Stimulated activated CD4-positive, alpha-beta T cell treated with anti-CD3 and anti-CD28 coated beads, Interleukin-15, amount 100 ng/mL, for 1 hour (primary cell): ENCODE results near the gene RGSL1.

Experiments used
- DNase-seq, 2 donors: peaks; one replicate each; pipeline ENCODE4 v3.0.0-alpha.2; 2020; ENCODE audit warnings: low read depth in 1 of 2, low spot score in 1 of 2

The RGSL1 gene

DNA sequence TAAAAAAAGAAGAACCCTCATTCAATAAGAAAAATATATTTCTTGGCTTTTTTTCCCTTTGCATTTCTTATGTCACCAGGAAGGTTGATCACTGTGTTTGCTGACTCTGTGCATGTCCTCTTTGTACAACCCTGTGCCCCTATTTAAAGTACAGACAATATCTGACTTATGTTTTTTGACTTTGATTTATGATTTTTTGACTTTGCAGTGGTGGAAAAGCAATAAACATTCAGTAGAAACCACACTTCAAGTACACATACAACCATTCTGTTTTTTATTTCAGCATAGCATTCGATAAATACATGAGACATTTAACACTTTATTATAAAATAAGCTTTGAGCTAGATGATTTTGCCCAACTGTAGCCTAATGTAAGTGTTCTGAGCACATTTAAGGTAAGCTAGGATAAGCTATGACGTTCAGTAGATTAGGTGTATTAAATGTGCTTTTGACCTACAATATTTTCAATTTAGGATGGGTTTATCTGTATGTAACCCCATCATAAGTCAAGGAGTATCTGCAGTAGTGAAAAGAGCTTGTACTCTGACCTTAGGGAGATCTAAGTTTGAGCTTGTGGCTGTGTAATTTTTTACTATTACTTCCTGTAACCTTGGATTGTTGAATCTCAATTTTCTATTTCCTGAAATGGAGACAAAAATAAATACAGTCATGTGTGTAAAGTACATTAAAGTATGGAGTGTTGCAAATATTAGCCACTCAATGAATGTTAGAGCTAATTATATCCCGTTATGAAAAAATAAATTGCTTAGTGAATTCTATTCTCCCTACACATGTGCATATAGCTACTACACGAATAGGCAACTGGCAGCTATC is 137.9 kb downstream of the RGSL1 start:
- DNase-seq, result no peak

DNA sequence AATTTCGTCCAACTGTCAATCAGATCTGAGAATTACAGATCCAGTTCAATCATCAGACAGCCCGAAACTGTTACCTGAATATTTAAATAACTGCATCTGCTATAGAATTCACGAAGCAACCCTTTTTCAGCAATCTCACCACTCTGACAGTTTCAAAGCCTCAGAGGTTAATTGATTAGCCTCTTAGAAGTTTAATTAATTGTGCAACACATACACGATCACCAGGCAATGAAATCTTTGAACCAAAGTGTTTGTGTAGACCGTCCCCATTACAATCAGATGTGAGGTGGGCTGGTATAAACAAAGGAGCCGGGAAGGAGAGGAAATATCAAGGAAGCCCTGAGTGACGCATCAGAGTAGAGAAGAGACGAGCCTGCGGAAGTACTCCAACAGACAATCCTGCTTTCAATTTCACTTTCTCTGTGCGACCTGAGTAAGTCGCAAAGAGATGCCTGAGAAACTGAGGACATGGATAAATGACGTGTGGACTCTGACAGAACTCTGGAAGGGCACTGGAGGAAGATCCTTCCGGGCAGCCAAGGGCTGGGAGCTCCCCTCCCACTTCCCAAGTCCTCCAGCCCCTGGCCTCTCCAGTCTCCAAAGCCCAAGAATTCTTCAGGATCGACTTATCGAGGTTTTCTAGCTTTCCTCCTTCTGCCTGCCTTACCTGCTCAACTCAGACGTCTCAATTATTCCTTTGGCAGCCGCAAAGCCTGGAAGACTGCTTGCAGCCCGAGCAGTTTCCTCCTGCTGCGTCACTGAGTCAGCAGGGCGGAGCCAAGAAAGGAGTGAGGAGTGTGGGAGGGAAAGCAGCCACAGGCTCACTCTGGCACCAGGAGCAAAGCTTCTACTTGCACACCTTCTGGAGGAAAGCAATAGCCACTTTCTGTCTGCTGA is 138.8 kb downstream of the RGSL1 start, which contains the start of gene RNASEL:
RNASEL (minus strand) TSS at position 757 of the 897 bp plus-strand sequence. CDS start 2,450 bp downstream, outside the sequence.
- peak in 1 of 2 donors; percentile 40 for DNase-seq

DNA sequence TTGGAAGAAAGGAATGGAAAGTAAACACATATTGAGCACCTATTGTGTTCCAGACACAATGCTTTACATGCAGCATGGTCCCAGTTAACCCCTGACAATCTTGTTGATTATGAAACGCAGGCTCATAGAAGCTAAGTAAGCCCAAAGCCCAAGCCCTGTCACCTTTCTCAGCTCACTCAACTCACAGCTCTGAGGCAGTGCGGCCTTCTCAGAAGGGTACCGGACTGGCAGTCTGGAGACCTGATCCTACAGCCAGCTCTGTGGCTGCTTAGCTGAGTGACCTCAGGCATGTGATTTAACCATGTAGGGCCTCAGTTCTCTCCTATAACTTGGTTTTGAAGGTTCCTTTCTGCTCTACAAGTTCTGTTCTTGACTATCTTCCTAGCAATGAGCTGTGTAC is 139.6 kb downstream of the RGSL1 start:
- DNase-seq, result no peak

DNA sequence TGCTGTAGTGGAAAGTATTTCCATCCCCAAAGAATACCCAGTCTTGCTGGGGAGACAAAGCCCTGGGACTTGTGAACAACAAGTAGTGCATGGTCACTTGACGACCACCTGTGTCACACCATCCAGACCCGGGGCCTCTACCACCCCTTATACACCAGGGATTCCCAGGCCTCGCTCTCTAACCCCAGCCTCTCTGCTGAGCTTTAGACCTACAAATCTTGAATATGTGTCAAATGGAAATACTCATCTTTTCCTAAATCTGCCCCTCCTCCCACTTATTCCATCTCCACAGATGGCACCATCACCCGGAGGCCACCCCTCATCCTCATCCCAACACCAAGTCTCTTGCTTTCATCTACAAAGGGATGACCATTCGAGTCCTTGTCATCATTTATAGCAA is 140.0 kb downstream of the RGSL1 start:
- no peak for DNase-seq

GRCh38 chr1:182595641-182596240 is 145.8 kb downstream of the RGSL1 start:
- DNase-seq, result peak; percentile 28 to 49

DNA sequence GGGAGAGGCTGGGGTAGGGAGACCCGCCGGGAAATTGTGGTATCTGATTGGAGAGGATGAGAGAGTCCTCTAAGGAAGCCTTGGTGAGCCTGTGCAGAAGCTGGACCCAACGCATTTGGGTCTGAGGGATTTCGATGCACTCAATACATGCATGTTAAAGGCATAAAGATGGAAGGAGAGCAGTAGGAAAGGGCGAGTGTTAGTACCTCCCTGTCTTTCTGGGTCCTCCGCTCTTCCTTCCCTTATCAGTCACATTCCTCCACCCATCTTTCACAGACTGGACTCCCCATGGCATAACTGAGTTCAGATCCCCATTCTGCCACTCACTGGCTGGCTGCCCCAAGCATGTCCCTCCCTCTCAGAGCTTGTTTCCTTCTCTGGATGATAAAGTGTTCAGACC is 147.0 kb downstream of the RGSL1 start:
- no peak for DNase-seq

- no peak for DNase-seq
Measured at GRCh38 chr1:182598296-182598695, 148.3 kb downstream of the RGSL1 start.

DNA sequence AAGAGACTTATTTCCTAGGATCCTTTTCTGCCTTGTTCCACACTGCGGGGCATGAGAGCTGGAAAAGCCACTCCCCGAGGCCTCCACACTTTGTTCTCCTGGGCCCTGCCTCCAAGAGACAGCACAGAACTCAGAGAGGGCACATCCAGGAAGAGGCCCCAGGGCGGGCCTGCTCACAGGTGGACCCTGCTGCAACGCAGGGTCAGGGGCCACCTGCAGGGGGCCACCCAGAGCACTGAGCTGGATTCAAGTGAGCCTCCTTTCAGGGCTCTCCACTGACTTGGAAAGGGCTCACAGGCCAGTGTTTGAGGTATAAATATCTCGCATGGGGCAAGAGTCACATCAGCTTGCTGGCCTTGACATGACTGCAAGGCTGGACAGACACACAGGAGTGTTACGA is 149.4 kb downstream of the RGSL1 start:
- DNase-seq, result no peak

GRCh38 chr1:182600036-182600713 is 150.2 kb downstream of the RGSL1 start:
- DNase-seq, result no peak

- DNase-seq, result no peak
Measured at GRCh38 chr1:182600745-182601415, 150.9 kb downstream of the RGSL1 start.

DNA sequence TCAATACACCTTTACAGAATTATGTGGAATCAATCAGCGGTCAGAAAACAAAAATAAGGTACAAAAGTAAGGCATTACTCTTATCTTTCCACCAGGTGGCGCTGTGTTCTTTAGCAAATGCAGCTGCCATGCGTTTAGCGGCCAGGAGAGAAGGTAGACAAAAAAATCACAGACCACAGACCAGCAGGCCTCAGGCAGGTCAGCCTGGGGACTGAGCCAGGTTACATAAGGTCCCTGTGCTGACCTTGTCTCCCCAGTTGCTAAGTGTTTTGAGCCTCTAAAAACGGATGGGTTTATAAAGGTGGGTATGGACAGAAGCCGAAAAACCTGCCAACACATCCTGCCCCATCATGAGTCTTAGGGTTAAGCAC is 151.5 kb downstream of the RGSL1 start:
- peak in 1 of 2 donors; percentile 39 for DNase-seq

- DNase-seq, result no peak
Measured at GRCh38 chr1:182601913-182602312, 152.0 kb downstream of the RGSL1 start.

DNA sequence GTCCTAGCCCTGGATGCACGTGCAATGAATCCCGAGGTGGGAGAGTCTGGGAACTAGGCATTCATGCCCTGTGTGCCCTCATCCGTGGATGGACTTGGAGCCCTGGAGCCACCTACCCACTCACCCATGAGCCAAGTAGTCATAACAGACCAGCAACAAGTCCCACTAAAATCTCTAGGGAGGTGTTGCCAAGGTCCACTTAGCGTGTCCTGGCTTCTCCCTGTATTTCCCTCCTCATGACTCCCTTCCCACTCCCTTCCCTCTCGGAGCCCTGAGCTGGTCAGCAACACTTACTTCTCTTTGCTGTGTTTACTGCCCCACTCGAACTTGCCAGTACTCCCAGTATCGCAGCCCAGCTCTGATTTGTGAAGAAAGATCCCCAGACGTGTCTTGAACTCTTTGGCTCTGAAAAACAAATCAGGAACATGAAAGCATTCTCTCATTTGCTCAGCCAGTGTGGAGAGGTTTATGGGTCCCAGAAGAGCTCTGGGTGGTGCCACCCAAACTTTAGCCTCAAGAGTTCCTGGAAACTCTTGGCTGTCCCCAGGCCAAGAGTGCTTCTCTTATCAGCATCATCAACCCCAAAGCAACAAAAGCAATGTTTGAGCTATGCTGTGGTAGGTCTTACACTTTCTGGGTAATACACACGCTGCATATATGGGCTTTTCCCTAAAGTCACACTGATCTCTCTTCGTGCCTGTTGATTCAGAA is 153.1 kb downstream of the RGSL1 start:
- DNase-seq, result no peak

GRCh38 chr1:182603646-182604174 is 153.8 kb downstream of the RGSL1 start:
- no peak for DNase-seq

GRCh38 chr1:182604175-182605164 is 154.5 kb downstream of the RGSL1 start, which contains the start of gene RGS16:
TSS of gene RGS16 (minus strand) at chr1:182604389. CDS start at chr1:182604259, 130 bp downstream.
- DNase-seq, result peak; percentile 81 to 91

DNA sequence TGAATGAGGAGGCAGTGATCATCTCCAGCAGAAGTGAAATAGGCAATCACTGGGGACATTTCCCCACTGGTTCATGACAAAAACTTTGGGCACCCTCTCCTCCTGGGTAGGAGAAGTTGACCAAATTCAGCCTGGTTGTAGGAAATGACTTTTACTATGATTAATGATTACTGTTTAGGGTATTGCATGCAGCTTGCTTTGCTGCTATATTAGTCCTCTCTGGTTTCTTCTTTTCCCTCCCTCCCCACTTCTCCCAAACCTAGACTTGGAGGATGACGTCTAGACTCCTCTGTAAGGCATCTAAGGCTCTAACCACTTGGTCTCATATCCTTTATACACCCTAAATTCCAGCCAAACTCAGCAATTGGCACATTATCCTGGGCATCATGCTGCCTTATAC is 157.6 kb downstream of the RGSL1 start:
- no peak for DNase-seq

DNA sequence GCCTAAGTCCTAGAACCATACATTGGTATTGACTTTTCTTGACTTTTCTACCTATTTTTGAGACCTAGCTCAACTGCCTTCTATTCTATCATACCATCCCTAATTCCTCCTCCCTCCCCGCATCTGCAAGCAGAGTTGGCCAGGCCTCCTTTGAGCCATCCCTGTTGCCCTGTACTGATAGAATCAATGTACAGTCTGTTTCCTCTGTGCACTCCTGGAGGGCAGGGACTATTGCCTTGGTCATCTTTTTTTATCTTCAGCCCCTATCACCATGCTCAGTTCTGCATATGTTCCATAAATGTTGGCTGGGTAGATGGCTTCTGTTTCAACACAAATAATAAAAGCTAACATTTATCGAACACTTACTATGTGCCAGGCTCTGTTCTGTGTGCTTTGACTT is 158.3 kb downstream of the RGSL1 start:
- DNase-seq, result no peak
